Fibroblast of mammary gland (primary cell): ENCODE results near the gene PTRH2.

Source experiments
- DNase-seq: peaks from one replicate; pipeline ENCODE4 v3.0.0-alpha.2; 2010; ENCODE audit warnings: low read depth
- H3K4me3 ChIP-seq: 2 replicates; pipeline ENCODE4 v1.5.1; 2011; ENCODE audit warnings: low read depth, mild to moderate bottlenecking, low read length, moderate library complexity; ENCODE audit not compliant: control insufficient read depth
- TF ChIP-seq, protein P1 (sequence below): conservative IDR thresholded peaks from 2 replicates; pipeline ENCODE4 v1.5.1; 2011; ENCODE audit warnings: low read depth, low read length, inconsistent platforms; ENCODE audit not compliant: control insufficient read depth, insufficient read depth

The PTRH2 gene

DNA sequence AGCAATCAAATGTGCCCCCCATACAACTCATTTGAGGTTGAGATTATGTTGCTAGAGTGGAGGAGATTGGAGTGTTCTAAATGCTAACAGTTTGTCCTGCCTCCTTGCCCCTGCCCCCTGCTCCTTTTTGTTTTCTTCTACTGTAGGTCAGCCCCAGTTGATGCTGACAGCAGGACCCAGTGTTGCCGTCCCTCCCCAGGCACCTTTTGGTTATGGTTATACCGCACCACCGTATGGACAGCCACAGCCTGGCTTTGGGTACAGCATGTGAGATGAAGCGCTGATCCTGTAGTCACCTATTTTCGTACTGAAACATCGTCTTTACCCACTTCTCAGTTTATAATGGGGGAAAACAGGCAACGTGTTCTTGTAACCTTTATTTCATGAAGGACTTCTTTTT is 13.6 kb downstream of the PTRH2 start:
- no peak overlapping the region for H3K4me3 ChIP-seq
- no peak for DNase-seq
- TF ChIP-seq, protein P1, sequence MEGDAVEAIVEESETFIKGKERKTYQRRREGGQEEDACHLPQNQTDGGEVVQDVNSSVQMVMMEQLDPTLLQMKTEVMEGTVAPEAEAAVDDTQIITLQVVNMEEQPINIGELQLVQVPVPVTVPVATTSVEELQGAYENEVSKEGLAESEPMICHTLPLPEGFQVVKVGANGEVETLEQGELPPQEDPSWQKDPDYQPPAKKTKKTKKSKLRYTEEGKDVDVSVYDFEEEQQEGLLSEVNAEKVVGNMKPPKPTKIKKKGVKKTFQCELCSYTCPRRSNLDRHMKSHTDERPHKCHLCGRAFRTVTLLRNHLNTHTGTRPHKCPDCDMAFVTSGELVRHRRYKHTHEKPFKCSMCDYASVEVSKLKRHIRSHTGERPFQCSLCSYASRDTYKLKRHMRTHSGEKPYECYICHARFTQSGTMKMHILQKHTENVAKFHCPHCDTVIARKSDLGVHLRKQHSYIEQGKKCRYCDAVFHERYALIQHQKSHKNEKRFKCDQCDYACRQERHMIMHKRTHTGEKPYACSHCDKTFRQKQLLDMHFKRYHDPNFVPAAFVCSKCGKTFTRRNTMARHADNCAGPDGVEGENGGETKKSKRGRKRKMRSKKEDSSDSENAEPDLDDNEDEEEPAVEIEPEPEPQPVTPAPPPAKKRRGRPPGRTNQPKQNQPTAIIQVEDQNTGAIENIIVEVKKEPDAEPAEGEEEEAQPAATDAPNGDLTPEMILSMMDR: no peak

DNA sequence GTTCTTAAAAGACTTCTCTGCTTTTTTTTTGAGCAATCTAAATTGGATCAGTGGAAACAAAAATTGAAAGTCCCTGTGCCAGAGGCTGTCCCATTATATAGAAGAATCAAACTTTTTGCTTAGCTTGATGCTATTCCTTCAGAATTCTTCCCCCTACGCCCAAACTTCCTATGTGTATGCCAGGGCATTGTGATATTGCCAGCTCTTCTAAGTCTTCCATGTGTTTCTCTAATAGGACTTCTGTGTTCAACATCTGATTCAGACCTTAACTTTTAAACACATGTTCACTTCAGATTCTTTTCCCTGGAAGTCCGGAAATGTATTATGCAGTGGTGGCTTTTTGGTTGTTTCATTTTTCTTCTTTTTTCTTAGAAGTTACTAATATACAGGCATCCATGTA is 18.7 kb downstream of the PTRH2 start:
- DNase-seq: no peak
- TF ChIP-seq, protein P1: no peak
- H3K4me3 ChIP-seq: no peak overlapping the region

DNA sequence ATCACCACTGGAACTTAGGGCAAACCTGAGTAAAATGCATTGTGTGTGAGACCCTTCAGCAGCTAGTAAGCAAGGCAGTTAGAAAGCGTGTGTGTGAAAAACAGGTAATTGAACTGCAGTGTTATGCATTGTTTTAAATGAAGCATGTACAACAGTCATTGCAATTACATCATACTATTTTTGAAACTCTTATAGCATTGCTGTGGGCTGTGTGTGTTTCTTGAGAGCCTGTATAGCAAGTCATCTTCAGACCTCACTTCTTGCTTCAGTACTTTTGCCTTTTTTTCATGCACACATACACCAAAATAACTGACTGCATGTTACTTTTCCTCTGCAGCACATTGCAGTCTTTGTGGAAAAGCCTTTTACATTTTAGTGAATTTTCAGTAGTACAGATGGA is 19.2 kb downstream of the PTRH2 start:
- TF ChIP-seq, protein P1: no peak
- no peak for DNase-seq
- no peak overlapping the region for H3K4me3 ChIP-seq

DNA sequence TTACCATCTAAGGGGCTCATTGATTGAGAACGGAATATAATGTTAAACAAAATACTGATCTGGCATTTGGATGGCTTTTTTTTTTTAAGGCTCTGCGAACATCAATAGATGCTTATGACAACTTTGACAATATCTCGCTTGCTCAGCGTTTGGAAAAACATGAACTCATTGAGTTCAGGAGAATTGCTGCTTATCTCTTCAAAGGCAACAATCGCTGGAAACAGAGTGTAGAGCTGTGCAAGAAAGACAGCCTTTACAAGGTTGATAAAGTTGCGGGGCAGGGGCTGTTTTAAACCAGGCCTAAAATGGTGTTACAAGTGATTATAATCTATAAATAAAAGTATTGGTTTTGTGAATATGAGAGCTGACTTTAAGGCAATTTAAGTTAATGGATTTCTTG is 22.3 kb downstream of the PTRH2 start:
- TF ChIP-seq, protein P1: no peak
- H3K4me3 ChIP-seq: no peak overlapping the region

DNA sequence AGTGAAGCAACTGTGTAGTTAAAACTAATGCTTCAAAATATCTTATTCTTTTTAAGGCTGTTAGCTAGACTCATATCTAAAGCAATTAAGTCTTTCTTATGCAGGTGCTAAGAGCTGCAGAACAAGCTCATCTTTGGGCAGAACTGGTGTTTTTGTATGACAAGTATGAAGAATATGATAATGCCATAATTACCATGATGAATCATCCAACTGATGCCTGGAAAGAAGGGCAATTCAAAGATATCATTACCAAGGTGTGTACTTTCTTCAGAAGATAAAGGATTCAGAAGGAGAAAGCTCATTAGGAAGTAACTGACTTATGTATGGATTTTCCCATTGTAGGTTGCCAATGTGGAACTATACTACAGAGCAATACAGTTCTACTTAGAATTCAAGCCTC is 23.9 kb downstream of the PTRH2 start:
- TF ChIP-seq, protein P1: no peak
- no peak overlapping the region for H3K4me3 ChIP-seq
- DNase-seq: no peak

More for the DNA sequence above, 22.3 kb downstream of the PTRH2 start:
- DNase-seq: no peak

DNA sequence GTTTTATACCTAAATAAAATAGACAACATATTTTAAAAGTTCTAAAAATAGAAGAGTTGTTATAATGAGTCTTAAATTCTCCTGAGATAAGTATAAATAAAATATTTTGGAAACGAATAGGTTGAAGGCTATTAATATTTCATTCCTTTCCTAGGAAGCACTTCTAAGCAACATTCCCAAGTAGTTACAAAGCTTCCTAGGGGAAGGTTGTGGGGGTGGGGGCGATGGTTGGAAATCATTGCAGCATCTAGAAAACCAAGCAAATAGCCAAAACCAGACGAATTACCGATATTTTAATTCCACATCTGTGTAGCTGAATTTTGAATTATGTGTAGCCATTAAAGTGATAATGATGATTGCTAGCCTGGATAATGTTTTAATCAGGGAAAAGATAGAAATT is 26.9 kb downstream of the PTRH2 start:
- peak; percentile 32 for DNase-seq
- TF ChIP-seq, protein P1: no peak
- no peak overlapping the region for H3K4me3 ChIP-seq

DNA sequence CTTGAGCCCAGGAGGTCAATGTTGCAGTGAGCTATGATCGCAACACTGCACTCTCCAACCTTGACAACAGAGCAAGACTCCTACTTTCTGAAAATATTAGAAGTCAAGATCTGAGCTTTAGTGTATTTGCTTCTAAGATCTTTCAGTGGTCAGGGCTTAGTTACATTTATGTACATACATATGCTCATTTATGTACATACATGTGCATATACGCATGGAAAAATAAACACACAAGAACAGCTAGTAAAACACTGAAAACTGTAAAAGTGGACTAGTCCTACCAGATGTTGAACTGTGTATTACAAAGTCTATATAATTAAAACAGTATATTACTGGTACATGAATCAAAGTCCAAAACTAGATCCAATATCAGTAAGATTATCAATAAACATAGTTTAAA is 28.3 kb downstream of the PTRH2 start:
- TF ChIP-seq, protein P1: no peak
- no peak for DNase-seq
- no peak overlapping the region for H3K4me3 ChIP-seq
